Colonic mucosa (tissue), 4 donors: ENCODE data around the gene PRRT3. TPM values are rescaled to one million over a fixed set of nuclear protein-coding genes. Genes with fewer than 3 reads are reported as not detected.

Source experiments
- DNase-seq: peaks from one replicate; pipeline ENCODE4 v3.0.0-alpha.2; 2020
- H3K27ac ChIP-seq: fragments of 200-600 bp; one replicate; pipeline ENCODE4 v1.8.0; 2021
- H3K27me3 ChIP-seq: fragments of 200-600 bp; one replicate; pipeline ENCODE4 v1.8.0; 2021
- H3K36me3 ChIP-seq: fragments of 200-600 bp; one replicate; pipeline ENCODE4 v1.8.0; 2021
- H3K4me1 ChIP-seq: fragments of 200-600 bp; one replicate; pipeline ENCODE4 v1.8.0; 2021; ENCODE audit warnings: mild to moderate bottlenecking
- H3K4me3 ChIP-seq: fragments of 200-600 bp; one replicate; pipeline ENCODE4 v1.8.0; 2021
- H3K9ac ChIP-seq, 2 donors: one replicate each; pipeline ENCODE4 v1.7.0; 2013; ENCODE audit warnings: control low read depth in 2 of 2, low read depth in 2 of 2, low read length in 2 of 2
- H3K9me3 ChIP-seq: fragments of 200-600 bp; one replicate; pipeline ENCODE4 v1.8.0; 2021
- CTCF ChIP-seq: fragments of 200-600 bp; IDR thresholded peaks from one replicate; pipeline ENCODE4 v1.8.0; 2022; ENCODE audit warnings: antibody characterized with exemption, mild to moderate bottlenecking
- intact Hi-C: fragments of 100-400 bp; cut with DNase I; formaldehyde crosslinking; loops from one replicate; pipeline ENCODE4 v1.14.1; 2022
- total RNA-seq, 2 donors: library from RNA; stranded (reverse); fragmentation: NEBNext Ultra II Directional in 1 of 2; extraction: Animal tissue kit (Norgen Biotek cat#: 25700) in 1 of 2; gene quantifications; one replicate each; pipeline ENCODE4 v1.2.1, GENCODE V29; 2021
- donor health status: healthy.
- donor health status: DM: no; HTN: no; CAD: no.
- donor health status: DM: no; HTN: no; CAD: no.

Gene PRRT3
- total RNA-seq, 2 donors from 2014 or later, result 0.96 to 1.1 TPM

- peak; percentile 30 for DNase-seq
- peak overlapping the region; percentile 95 for H3K27ac ChIP-seq
- H3K27me3 ChIP-seq, result no peaks in the 10 kb centered on the region
- H3K4me3 ChIP-seq, result peak overlapping the region; percentile 84
- TF ChIP-seq CTCF, result no peak
- H3K4me1 ChIP-seq, result no peaks in the 10 kb centered on the region
- H3K36me3 ChIP-seq, result no peaks in the 10 kb centered on the region
- intact Hi-C loops, result no loop called here
- H3K9me3 ChIP-seq, result no peaks in the 10 kb centered on the region
- peak overlapping the region; percentile 94 to 95 for H3K9ac ChIP-seq
These were observed 18.0 kb downstream of the PRRT3 start for GRCh38 chr3:9934235-9934621.

- H3K9ac ChIP-seq, result peak within 1 kb of the TSS; percentile 94 to 95
- DNase-seq, result peak; percentile 96
- H3K27ac ChIP-seq, result peak within 1 kb of the TSS; percentile 95
- no peaks in the 10 kb centered on the region for H3K36me3 ChIP-seq
- no peaks in the 10 kb centered on the region for H3K4me1 ChIP-seq
- intact Hi-C loops, result no loop called here
- no peaks in the 10 kb centered on the region for H3K27me3 ChIP-seq
- H3K9me3 ChIP-seq, result no peaks in the 10 kb centered on the region
- H3K4me3 ChIP-seq, result peak within 1 kb of the TSS; percentile 84
- no peak for TF ChIP-seq CTCF
These were observed 18.5 kb downstream of the PRRT3 start, which contains the start of gene CRELD1 for GRCh38 chr3:9933561-9934234. Gene CRELD1, plus strand, starts transcription at chr3:9933834. Its CDS starts 605 bp downstream, at chr3:9934439.

GRCh38 chr3:9932843-9933560 lies 19.2 kb downstream of the PRRT3 start:
- Histone ChIP-seq H3K4me3 (peak overlapping the region; percentile 84), H3K36me3 (no peaks in the 10 kb centered on the region), H3K27ac (peak overlapping the region; percentile 95), H3K27me3 (no peaks in the 10 kb centered on the region), H3K4me1 (no peaks in the 10 kb centered on the region), H3K9me3 (no peaks in the 10 kb centered on the region), H3K9ac (peak overlapping the region; percentile 74 to 92)
- intact Hi-C loops, result no loop called here
- peak; percentile 87 for DNase-seq
- TF ChIP-seq CTCF, result peak; percentile 64

- Histone ChIP-seq H3K9me3 (no peaks in the 10 kb centered on the region), H3K4me1 (no peaks in the 10 kb centered on the region), H3K27ac (peak overlapping the region; percentile 95), H3K4me3 (peak overlapping the region; percentile 84), H3K27me3 (no peaks in the 10 kb centered on the region), H3K9ac (peak overlapping the region; percentile 74 to 92), H3K36me3 (no peaks in the 10 kb centered on the region)
- no peak for TF ChIP-seq CTCF
- intact Hi-C loops, result no loop called here
- DNase-seq, result no peak
These were observed 19.7 kb downstream of the PRRT3 start for GRCh38 chr3:9932535-9932842.

GRCh38 chr3:9930804-9931418 lies 21.3 kb downstream of the PRRT3 start:
- H3K4me3 ChIP-seq, result no peak overlapping the region
- H3K4me1 ChIP-seq, result no peaks in the 10 kb centered on the region
- H3K27ac ChIP-seq, result no peak overlapping the region
- H3K9ac ChIP-seq, result no peak overlapping the region
- H3K9me3 ChIP-seq, result no peaks in the 10 kb centered on the region
- no peak for DNase-seq
- no peak for TF ChIP-seq CTCF
- H3K36me3 ChIP-seq, result no peaks in the 10 kb centered on the region
- no peaks in the 10 kb centered on the region for H3K27me3 ChIP-seq
- intact Hi-C loops, result no loop called here
